ENCODE results near the gene STK31.
"Not testable (repeated sequence)": the region's sequence is repeated elsewhere in the genome, so short reads cannot be mapped to it uniquely, and the experiment has no call there.

Gene STK31

GRCh38 chr7:23712368-23713284 is 2.6 kb downstream of the STK31 start:
- DNase-seq (ENCODE audit: low read depth in 1 of 2, low spot score in 1 of 2): no peak

GRCh38 chr7:23713285-23714149 is 3.5 kb downstream of the STK31 start:
- DNase-seq (ENCODE audit: low read depth in 1 of 2, low spot score in 1 of 2): no peak

GRCh38 chr7:23714150-23714464 is 4.1 kb downstream of the STK31 start:
- DNase-seq (ENCODE audit: low read depth in 1 of 2, low spot score in 1 of 2): no peak

- DNase-seq (ENCODE audit: low read depth in 1 of 2, low spot score in 1 of 2): no peak
Measured at GRCh38 chr7:23714579-23714978, 4.6 kb downstream of the STK31 start.

- DNase-seq (ENCODE audit: low read depth in 1 of 2, low spot score in 1 of 2): no peak
Measured at GRCh38 chr7:23715099-23715498, 5.1 kb downstream of the STK31 start.

- no peak for DNase-seq (ENCODE audit: low read depth in 1 of 2, low spot score in 1 of 2)
Measured at GRCh38 chr7:23717788-23718187, 7.8 kb downstream of the STK31 start.

- DNase-seq (ENCODE audit: low read depth in 1 of 2, low spot score in 1 of 2): no peak
Measured at GRCh38 chr7:23721456-23721855, 11.4 kb downstream of the STK31 start.

- not testable (repeated sequence) for DNase-seq (ENCODE audit: low read depth in 1 of 2, low spot score in 1 of 2)
Measured at GRCh38 chr7:23722587-23723216, 12.7 kb downstream of the STK31 start.

- not testable (repeated sequence) for DNase-seq (ENCODE audit: low read depth in 1 of 2, low spot score in 1 of 2)
Measured at GRCh38 chr7:23724113-23724512, 14.1 kb downstream of the STK31 start.

- no peak for DNase-seq (ENCODE audit: low read depth in 1 of 2, low spot score in 1 of 2)
Measured at GRCh38 chr7:23742051-23742450, 32.0 kb downstream of the STK31 start.

GRCh38 chr7:23743226-23743625 is 33.2 kb downstream of the STK31 start:
- no peak for DNase-seq (ENCODE audit: low read depth in 1 of 2, low spot score in 1 of 2)

- DNase-seq (ENCODE audit: low read depth in 1 of 2, low spot score in 1 of 2): no peak
Measured at GRCh38 chr7:23746629-23747028, 36.6 kb downstream of the STK31 start.

GRCh38 chr7:23751852-23752251 is 41.8 kb downstream of the STK31 start:
- DNase-seq (ENCODE audit: low read depth in 1 of 2, low spot score in 1 of 2): no peak

GRCh38 chr7:23758839-23759238 is 48.8 kb downstream of the STK31 start:
- not testable (repeated sequence) for DNase-seq (ENCODE audit: low read depth in 1 of 2, low spot score in 1 of 2)

- DNase-seq (ENCODE audit: low read depth in 1 of 2, low spot score in 1 of 2): no peak
Measured at GRCh38 chr7:23759671-23760391, 49.8 kb downstream of the STK31 start.

- no peak for DNase-seq (ENCODE audit: low read depth in 1 of 2, low spot score in 1 of 2)
Measured at GRCh38 chr7:23765943-23766342, 55.9 kb downstream of the STK31 start.

GRCh38 chr7:23767514-23767913 is 57.5 kb downstream of the STK31 start:
- DNase-seq (ENCODE audit: low read depth in 1 of 2, low spot score in 1 of 2): no peak

- no peak for DNase-seq (ENCODE audit: low read depth in 1 of 2, low spot score in 1 of 2)
Measured at GRCh38 chr7:23768022-23768421, 58.0 kb downstream of the STK31 start.

- not testable (repeated sequence) for DNase-seq (ENCODE audit: low read depth in 1 of 2, low spot score in 1 of 2)
Measured at GRCh38 chr7:23779185-23779800, 69.3 kb downstream of the STK31 start.

GRCh38 chr7:23783115-23783514 is 73.1 kb downstream of the STK31 start:
- no peak for DNase-seq (ENCODE audit: low read depth in 1 of 2, low spot score in 1 of 2)

GRCh38 chr7:23787272-23787671 is 77.3 kb downstream of the STK31 start:
- DNase-seq (ENCODE audit: low read depth in 1 of 2, low spot score in 1 of 2): no peak

All from stimulated activated CD4-positive, alpha-beta T cell treated with anti-CD3 and anti-CD28 coated beads, Interleukin-15, amount 100 ng/mL, for 1 hour (primary cell).